Measurements from ENCODE around the gene PAX8. TPM values are rescaled to one million over a fixed set of nuclear protein-coding genes. Genes with fewer than 3 reads are reported as not detected.

The PAX8 gene
- total RNA-seq, 2 experiments from 2014 or later, result 1.6 to 2.6 TPM

DNA sequence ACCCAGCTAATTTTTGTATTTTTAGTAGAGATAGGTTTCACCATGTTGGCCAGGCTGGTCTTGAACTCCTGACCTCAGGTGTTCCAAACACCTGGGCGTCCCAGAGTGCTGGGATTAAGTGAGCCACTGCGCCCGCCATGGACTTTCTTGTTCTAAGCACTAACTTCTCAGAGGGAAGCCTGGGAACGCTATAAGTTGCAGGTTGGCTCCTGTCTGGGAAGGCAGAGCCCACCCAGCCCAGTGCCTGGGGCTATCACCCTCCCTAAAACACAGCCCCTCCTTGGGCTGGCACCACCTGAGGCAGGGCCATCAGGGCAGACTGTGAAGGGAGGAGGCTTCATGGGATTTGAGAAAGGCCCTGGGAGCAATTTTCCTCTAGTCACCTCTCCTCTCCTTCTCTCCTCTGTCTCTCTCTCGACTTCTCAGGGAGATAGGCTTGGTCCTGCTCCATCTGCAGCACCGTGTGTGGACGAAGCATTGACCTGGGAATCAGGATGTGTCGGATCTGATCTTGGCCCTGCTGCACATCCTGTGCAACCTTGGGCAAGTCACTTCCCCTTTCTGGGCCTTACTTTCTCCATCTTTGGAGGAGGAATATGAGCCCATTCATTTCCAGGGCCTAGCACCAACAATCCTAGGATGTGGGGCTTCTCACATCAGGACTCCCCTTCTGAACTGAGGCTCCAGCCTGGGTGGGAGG is 94.0 kb downstream of the PAX8 start:
- ChIA-PET CTCF (ENCODE audit: unreplicated experiment) (interaction anchor here (1.0 kb wide), 1 partner anchor 47 kb away, joined by 3 read pairs; no protein-coding TSS in a partner anchor), POLR2A (interaction anchor here (0.6 to 1.7 kb wide), 2 partner anchors 9 to 16 kb away, joined by 3 to 5 read pairs; no protein-coding TSS in a partner anchor)
- Histone ChIP-seq H3K36me3 (ENCODE audit: insufficient read depth, low read length) (peaks cover 84% of the 10 kb centered on the region), H3K4me2 (ENCODE audit: low read length) (no peak overlapping the region), H4K20me1 (ENCODE audit: insufficient read depth, low read length) (no peaks in the 10 kb centered on the region), H3K4me3 (ENCODE audit: low read depth, low read length, poor library complexity, severe bottlenecking) (no peak overlapping the region), H2AFZ (ENCODE audit: low read length) (no peak overlapping the region), H3K9me3 (ENCODE audit: low read length) (no peaks in the 10 kb centered on the region), H3K79me2 (ENCODE audit: insufficient read depth, low read depth, low read length) (0 out of 2 replicates have a peak, but pooled peaks cover 11% of the 10 kb centered on the region), H3K4me1 (ENCODE audit: insufficient read depth, low read length, poor library complexity, severe bottlenecking) (peaks cover 6% of the 10 kb centered on the region), H3K9me2 (ENCODE audit: insufficient read depth, low read length) (no peaks in the 10 kb centered on the region), H3K27ac (ENCODE audit: low read depth, low read length, poor library complexity, severe bottlenecking) (no peak overlapping the region)
- no peak for DNase-seq (ENCODE audit: low spot score)
- intact Hi-C loops (cut with micrococcal nuclease; ENCODE audit: unreplicated experiment), result no loop called here
- TF ChIP-seq, protein P1, sequence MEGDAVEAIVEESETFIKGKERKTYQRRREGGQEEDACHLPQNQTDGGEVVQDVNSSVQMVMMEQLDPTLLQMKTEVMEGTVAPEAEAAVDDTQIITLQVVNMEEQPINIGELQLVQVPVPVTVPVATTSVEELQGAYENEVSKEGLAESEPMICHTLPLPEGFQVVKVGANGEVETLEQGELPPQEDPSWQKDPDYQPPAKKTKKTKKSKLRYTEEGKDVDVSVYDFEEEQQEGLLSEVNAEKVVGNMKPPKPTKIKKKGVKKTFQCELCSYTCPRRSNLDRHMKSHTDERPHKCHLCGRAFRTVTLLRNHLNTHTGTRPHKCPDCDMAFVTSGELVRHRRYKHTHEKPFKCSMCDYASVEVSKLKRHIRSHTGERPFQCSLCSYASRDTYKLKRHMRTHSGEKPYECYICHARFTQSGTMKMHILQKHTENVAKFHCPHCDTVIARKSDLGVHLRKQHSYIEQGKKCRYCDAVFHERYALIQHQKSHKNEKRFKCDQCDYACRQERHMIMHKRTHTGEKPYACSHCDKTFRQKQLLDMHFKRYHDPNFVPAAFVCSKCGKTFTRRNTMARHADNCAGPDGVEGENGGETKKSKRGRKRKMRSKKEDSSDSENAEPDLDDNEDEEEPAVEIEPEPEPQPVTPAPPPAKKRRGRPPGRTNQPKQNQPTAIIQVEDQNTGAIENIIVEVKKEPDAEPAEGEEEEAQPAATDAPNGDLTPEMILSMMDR (conservative IDR thresholded peaks at IDR 0.05; ENCODE audit: low read length), result no peak
- no peak for TF ChIP-seq EZH2phosphoT487 (IDR thresholded peaks at IDR 0.05; ENCODE audit: borderline replicate concordance, low read depth, low read length)
- no TSS peak for BruUV-seq (replicated peaks)

DNA sequence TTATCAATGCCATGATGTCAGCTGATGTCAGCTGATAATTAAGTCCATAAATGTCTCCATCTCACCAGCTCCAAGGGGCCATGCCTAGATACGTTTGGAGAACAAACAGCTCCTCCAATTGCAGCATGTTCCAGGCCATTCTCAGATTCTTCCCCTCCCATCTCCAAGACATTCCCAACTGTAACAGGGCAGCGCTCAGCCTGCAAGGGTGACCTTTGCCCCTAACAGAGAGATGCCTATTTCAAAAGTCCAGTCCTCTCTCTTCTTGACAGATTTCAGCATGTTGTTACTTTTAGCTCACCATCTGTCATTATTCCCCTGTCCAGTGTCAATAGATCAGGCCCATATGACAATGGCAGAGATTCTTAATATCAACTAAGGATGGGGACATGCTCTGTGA is 95.0 kb downstream of the PAX8 start:
- ChIA-PET CTCF (ENCODE audit: unreplicated experiment) (interaction anchor here (1.0 kb wide), 1 partner anchor 46 kb away, joined by 3 read pairs; no protein-coding TSS in a partner anchor), POLR2A (interaction anchor here (0.7 to 1.7 kb wide), 3 partner anchors 9 to 45 kb away, joined by 3 to 5 read pairs (median 3); partner anchors contain the start of gene PSD4)
- Histone ChIP-seq H3K4me3 (ENCODE audit: low read depth, low read length, poor library complexity, severe bottlenecking) (no peak overlapping the region), H4K20me1 (ENCODE audit: insufficient read depth, low read length) (no peaks in the 10 kb centered on the region), H3K4me2 (ENCODE audit: low read length) (no peak overlapping the region), H2AFZ (ENCODE audit: low read length) (no peak overlapping the region), H3K79me2 (ENCODE audit: insufficient read depth, low read depth, low read length) (peaks cover 21% of the 10 kb centered on the region), H3K36me3 (ENCODE audit: insufficient read depth, low read length) (peaks cover 78% of the 10 kb centered on the region), H3K9me2 (ENCODE audit: insufficient read depth, low read length) (no peaks in the 10 kb centered on the region), H3K27ac (ENCODE audit: low read depth, low read length, poor library complexity, severe bottlenecking) (no peak overlapping the region), H3K9me3 (ENCODE audit: low read length) (no peaks in the 10 kb centered on the region), H3K4me1 (ENCODE audit: insufficient read depth, low read length, poor library complexity, severe bottlenecking) (peaks cover 6% of the 10 kb centered on the region)
- no TSS peak for BruUV-seq (replicated peaks)
- TF ChIP-seq EZH2phosphoT487 (IDR thresholded peaks at IDR 0.05; ENCODE audit: borderline replicate concordance, low read depth, low read length), result no peak
- TF ChIP-seq, protein P1 (conservative IDR thresholded peaks at IDR 0.05; ENCODE audit: low read length), result no peak
- intact Hi-C loops (cut with micrococcal nuclease; ENCODE audit: unreplicated experiment), result no loop called here
- DNase-seq (ENCODE audit: low spot score), result no peak

DNA sequence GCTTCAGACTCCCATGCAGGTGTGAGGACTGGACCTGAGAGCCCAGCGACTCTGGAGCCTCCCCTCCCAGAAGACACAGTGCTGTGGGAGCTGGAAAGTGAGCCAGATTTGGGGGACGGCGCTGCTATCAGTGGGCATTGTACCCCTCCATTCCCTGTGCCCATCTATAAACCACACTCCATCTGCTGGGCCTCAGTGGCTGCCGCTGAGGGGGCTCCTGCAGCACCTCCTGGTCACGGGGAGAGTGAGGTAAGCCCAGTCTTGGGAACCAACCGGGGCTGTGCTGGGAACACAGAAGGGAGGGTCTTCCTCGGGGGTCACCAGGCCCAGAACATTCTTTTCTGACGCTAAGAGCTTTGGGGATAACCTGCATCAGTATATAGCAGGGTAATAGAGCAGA is 95.5 kb downstream of the PAX8 start:
- H3K27ac ChIP-seq (ENCODE audit: low read depth, low read length, poor library complexity, severe bottlenecking), result no peak overlapping the region
- ChIA-PET CTCF (ENCODE audit: unreplicated experiment) (no interaction called here), POLR2A (interaction anchor here (0.7 to 1.7 kb wide), 3 partner anchors 8 to 45 kb away, joined by 3 to 5 read pairs (median 3); partner anchors contain the start of gene PSD4)

More for the DNA sequence above, 95.5 kb downstream of the PAX8 start:
- intact Hi-C loops (cut with micrococcal nuclease; ENCODE audit: unreplicated experiment), result no loop called here
- peaks cover 82% of the 10 kb centered on the region for H3K36me3 ChIP-seq (ENCODE audit: insufficient read depth, low read length)
- H3K9me2 ChIP-seq (ENCODE audit: insufficient read depth, low read length), result no peaks in the 10 kb centered on the region
- peaks cover 25% of the 10 kb centered on the region for H3K79me2 ChIP-seq (ENCODE audit: insufficient read depth, low read depth, low read length)
- peaks cover 6% of the 10 kb centered on the region for H3K4me1 ChIP-seq (ENCODE audit: insufficient read depth, low read length, poor library complexity, severe bottlenecking)
- TF ChIP-seq EZH2phosphoT487 (IDR thresholded peaks at IDR 0.05; ENCODE audit: borderline replicate concordance, low read depth, low read length), result no peak
- TF ChIP-seq, protein P1 (conservative IDR thresholded peaks at IDR 0.05; ENCODE audit: low read length), result no peak
- BruUV-seq (replicated peaks), result no TSS peak
- H4K20me1 ChIP-seq (ENCODE audit: insufficient read depth, low read length), result peaks cover 4% of the 10 kb centered on the region
- H3K9me3 ChIP-seq (ENCODE audit: low read length), result no peaks in the 10 kb centered on the region
- H2AFZ ChIP-seq (ENCODE audit: low read length), result no peak overlapping the region
- no peak overlapping the region for H3K4me3 ChIP-seq (ENCODE audit: low read depth, low read length, poor library complexity, severe bottlenecking)
- no peak for DNase-seq (ENCODE audit: low spot score)
- H3K4me2 ChIP-seq (ENCODE audit: low read length), result no peak overlapping the region
